Caco-2 (cell line): ENCODE measurements around the gene DOCK2. TPM values are rescaled to one million over a fixed set of nuclear protein-coding genes. Genes with fewer than 3 reads are reported as not detected.

Experiments used
- BruUV-seq: library from RNA; stranded (reverse); fragments of 400-500 nt; replicated peaks from 2 replicates; lab custom pipeline; 2021; lab: Mats Ljungman, UMichigan
- CTCF ChIA-PET: fragments of 300-600 bp; sonication (Branson Sonifier 250); formaldehyde crosslinking; loops from one replicate; lab custom pipeline; 2022; ENCODE audit warnings: antibody characterized with exemption; lab: Charles Lee
- POLR2A ChIA-PET: fragments of 300-600 bp; sonication (Branson Sonifier 250); formaldehyde crosslinking; loops from one replicate; lab custom pipeline; 2022; ENCODE audit warnings: antibody characterized with exemption; lab: Charles Lee
- DNase-seq, 2 experiments: peaks; one replicate each; pipeline versions ENCODE4 v3.0.0 to v3.0.0-alpha.2; 2020 to 2022
- H3K27me3 ChIP-seq: replicated peaks from 2 replicates; pipeline ENCODE4 v1.6.0; 2011; ENCODE audit warnings: low read length; ENCODE audit not compliant: control insufficient read depth, insufficient read depth
- H3K36me3 ChIP-seq: 2 replicates; pipeline ENCODE4 v1.5.1; 2011; ENCODE audit warnings: low read length; ENCODE audit not compliant: control insufficient read depth, insufficient read depth
- H3K4me1 ChIP-seq: fragments of 250-450 bp; sonication (Bioruptor Pico); 2 replicates; pipeline ENCODE4 v1.5.1; 2020; ENCODE audit warnings: mild to moderate bottlenecking
- H3K4me3 ChIP-seq: 2 replicates; pipeline ENCODE4 v1.5.1; 2011; ENCODE audit warnings: low read depth, mild to moderate bottlenecking, control low read depth, low read length
- H3K9me3 ChIP-seq: fragments of 250-450 bp; sonication (Bioruptor Pico); 2 replicates; pipeline ENCODE4 v1.5.1; 2020; ENCODE audit warnings: mild to moderate bottlenecking, moderate library complexity
- H3K27ac Mint-ChIP-seq: one replicate; pipeline ENCODE4 v1.8.0; 2022; ENCODE audit warnings: mixed read lengths; ENCODE audit not compliant: unreplicated experiment
- H3K27me3 Mint-ChIP-seq: one replicate; pipeline ENCODE4 v1.8.0; 2022; ENCODE audit warnings: mixed read lengths; ENCODE audit not compliant: insufficient read depth, unreplicated experiment
- H3K36me3 Mint-ChIP-seq: one replicate; pipeline ENCODE4 v1.8.0; 2022; ENCODE audit warnings: mild to moderate bottlenecking, mixed read lengths; ENCODE audit not compliant: insufficient read depth, unreplicated experiment
- H3K4me1 Mint-ChIP-seq: one replicate; pipeline ENCODE4 v1.8.0; 2022; ENCODE audit warnings: low read depth, mixed read lengths; ENCODE audit not compliant: unreplicated experiment
- H3K4me3 Mint-ChIP-seq: one replicate; pipeline ENCODE4 v1.8.0; 2022; ENCODE audit warnings: mild to moderate bottlenecking, moderate library complexity, mixed read lengths; ENCODE audit not compliant: unreplicated experiment
- H3K9me3 Mint-ChIP-seq: one replicate; pipeline ENCODE4 v1.8.0; 2022; ENCODE audit warnings: mixed read lengths; ENCODE audit not compliant: unreplicated experiment
- CTCF ChIP-seq, 2 experiments: fragments of 200-600 bp in 1 of 2; IDR thresholded peaks; 1 replicate in 1 of 2; 2 replicates in 1 of 2; pipeline versions ENCODE4 v1.5.1 to v1.8.0; 2011 to 2022; ENCODE audit warnings: antibody characterized with exemption in 1 of 2, control low read depth in 1 of 2, inconsistent platforms in 1 of 2, low read depth in 1 of 2, low read length in 1 of 2, mild to moderate bottlenecking in 1 of 2, moderate library complexity in 1 of 2; ENCODE audit not compliant: insufficient read depth in 1 of 2, severe bottlenecking in 1 of 2, unreplicated experiment in 1 of 2
- intact Hi-C: fragments of 100-400 bp; cut with micrococcal nuclease; formaldehyde crosslinking; loops from one replicate; pipeline ENCODE4 v1.10.0; 2022; ENCODE audit not compliant: unreplicated experiment
- total RNA-seq: library from RNA; stranded (reverse); gene quantifications from 2 replicates; pipeline ENCODE4 v1.2.3, GENCODE V29; 2022

The DOCK2 gene
- total RNA-seq, 1 experiment from 2014 or later = 0.09 TPM

DNA sequence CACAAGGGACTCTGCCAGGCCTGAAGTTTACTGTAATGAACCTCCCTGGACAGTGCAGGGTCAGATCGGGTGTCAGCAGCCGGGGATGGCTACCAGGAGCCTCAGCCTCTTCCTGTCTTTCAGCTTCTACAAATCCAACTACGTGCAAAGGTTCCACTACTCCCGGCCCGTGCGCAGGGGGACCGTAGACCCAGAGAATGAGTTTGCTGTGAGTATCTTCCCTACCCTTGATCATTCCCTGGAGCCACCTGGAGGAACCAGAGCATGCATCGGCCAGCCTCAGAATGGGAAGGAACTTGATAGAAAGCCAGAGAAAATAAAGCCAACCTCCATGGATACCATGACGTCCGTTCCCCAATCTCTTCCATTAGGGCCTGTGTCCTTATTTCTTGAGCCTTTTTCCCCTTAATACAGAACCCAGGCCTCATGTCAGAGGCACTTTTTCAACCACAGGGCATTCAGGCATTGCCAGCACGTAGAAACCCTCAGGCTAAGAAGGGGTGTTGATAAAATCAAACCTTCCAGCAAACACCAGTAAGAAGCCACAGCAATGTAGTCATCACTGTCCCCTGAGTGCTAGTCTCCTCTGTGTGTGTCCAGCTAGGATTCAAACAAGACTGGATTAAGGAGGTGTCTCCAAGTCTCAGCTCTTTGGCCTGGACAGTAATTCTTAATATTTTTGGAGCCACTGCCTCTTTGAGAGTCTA, 419.6 kb downstream of the DOCK2 start:
- H3K27ac Mint-ChIP-seq = no peak overlapping the region

GRCh38 chr5:170057311-170057710, 420.2 kb downstream of the DOCK2 start:
- Histone ChIP-seq H3K36me3 (no peaks in the 10 kb centered on the region), H3K4me3 (no peak overlapping the region), H3K27me3 (no peaks in the 10 kb centered on the region; the same call in 1 of the 2 replicates), H3K4me1 (no peaks in the 10 kb centered on the region), H3K9me3 (no peaks in the 10 kb centered on the region)
- CTCF ChIA-PET = interaction anchor here (0.7 kb wide), 1 partner anchor 356 kb away, joined by 3 read pairs; no protein-coding TSS in a partner anchor
- intact Hi-C loops = no loop called here
- H3K27me3 Mint-ChIP-seq = peaks cover 15% of the 10 kb centered on the region
- H3K4me3 Mint-ChIP-seq = no peak overlapping the region
- TF ChIP-seq CTCF (IDR thresholded peaks at IDR 0.05; ENCODE audit: insufficient read depth in 1 of 2, low read depth in 1 of 2, low read length in 1 of 2, severe bottlenecking in 1 of 2, unreplicated experiment in 1 of 2) = no peak
- no peaks in the 10 kb centered on the region for H3K9me3 Mint-ChIP-seq
- POLR2A ChIA-PET = no interaction called here
- H3K36me3 Mint-ChIP-seq = peaks cover 6% of the 10 kb centered on the region
- no peak for DNase-seq
- no peaks in the 10 kb centered on the region for H3K4me1 Mint-ChIP-seq
- H3K27ac Mint-ChIP-seq = no peak overlapping the region
- BruUV-seq = no TSS peak

More for the DNA sequence above, 419.6 kb downstream of the DOCK2 start:
- H3K9me3 Mint-ChIP-seq = no peaks in the 10 kb centered on the region
- ChIA-PET POLR2A (no interaction called here), CTCF (no interaction called here)
- Histone ChIP-seq H3K4me1 (no peaks in the 10 kb centered on the region), H3K27me3 (no peaks in the 10 kb centered on the region; the same call in 1 of the 2 replicates), H3K4me3 (no peak overlapping the region), H3K9me3 (no peaks in the 10 kb centered on the region), H3K36me3 (no peaks in the 10 kb centered on the region)
- no peaks in the 10 kb centered on the region for H3K4me1 Mint-ChIP-seq
- H3K36me3 Mint-ChIP-seq = peaks cover 6% of the 10 kb centered on the region
- no peak for DNase-seq
- TF ChIP-seq CTCF (IDR thresholded peaks at IDR 0.05; ENCODE audit: insufficient read depth in 1 of 2, low read depth in 1 of 2, low read length in 1 of 2, severe bottlenecking in 1 of 2, unreplicated experiment in 1 of 2) = no peak
- H3K4me3 Mint-ChIP-seq = no peak overlapping the region
- H3K27me3 Mint-ChIP-seq = peaks cover 15% of the 10 kb centered on the region
- BruUV-seq = no TSS peak
- intact Hi-C loops = no loop called here

DNA sequence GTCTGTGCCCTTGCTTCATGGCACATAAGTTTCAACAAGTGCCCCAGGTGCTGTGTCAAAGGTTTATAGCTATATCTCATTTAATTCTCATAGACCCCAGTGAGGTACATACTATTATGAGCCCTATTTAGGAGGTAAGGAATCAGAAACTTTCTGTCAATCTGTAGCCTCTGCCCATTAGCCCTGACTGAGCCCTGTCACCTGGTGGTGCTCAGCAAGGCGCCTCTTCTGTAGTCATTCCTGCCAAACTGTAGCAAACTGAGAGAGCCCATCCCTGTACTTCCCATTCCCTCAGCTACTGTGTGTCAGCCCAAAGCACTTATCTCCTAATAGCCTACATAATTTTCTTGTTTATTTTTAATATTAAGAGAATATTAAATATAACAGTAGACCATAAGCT, 422.1 kb downstream of the DOCK2 start:
- CTCF ChIA-PET = no interaction called here
- no peaks in the 10 kb centered on the region for H3K9me3 Mint-ChIP-seq
- no TSS peak for BruUV-seq
- Histone ChIP-seq H3K36me3 (no peaks in the 10 kb centered on the region), H3K4me3 (no peak overlapping the region), H3K27me3 (no peaks in the 10 kb centered on the region), H3K9me3 (no peaks in the 10 kb centered on the region), H3K4me1 (no peaks in the 10 kb centered on the region)
- peaks cover 6% of the 10 kb centered on the region for H3K36me3 Mint-ChIP-seq
- no peak overlapping the region for H3K27ac Mint-ChIP-seq
- no peak for TF ChIP-seq CTCF (IDR thresholded peaks at IDR 0.05; ENCODE audit: insufficient read depth in 1 of 2, low read depth in 1 of 2, low read length in 1 of 2, severe bottlenecking in 1 of 2, unreplicated experiment in 1 of 2)
- DNase-seq = no peak
- POLR2A ChIA-PET = no interaction called here
- no peak overlapping the region for H3K4me3 Mint-ChIP-seq
- no peaks in the 10 kb centered on the region for H3K4me1 Mint-ChIP-seq
- peaks cover 8% of the 10 kb centered on the region for H3K27me3 Mint-ChIP-seq
- intact Hi-C loops = no loop called here
